Kidney epithelial cell (primary cell): ENCODE results near the gene MAD2L1BP. TPM values are rescaled to one million over a fixed set of nuclear protein-coding genes. Genes with fewer than 3 reads are reported as not detected.
A peak's percentile ranks its signal among the peaks of the same experiment; 100 is the strongest.
"Not testable (repeated sequence)": the region's sequence is repeated elsewhere in the genome, so short reads cannot be mapped to it uniquely, and the experiment has no call there.

Experiments
- DNase-seq: peaks from one replicate; pipeline ENCODE4 v3.0.0-alpha.2; 2010; ENCODE audit warnings: low read depth
- H3K27me3 ChIP-seq: 2 replicates; pipeline ENCODE4 v1.6.0; 2011; ENCODE audit warnings: low read length; ENCODE audit not compliant: control insufficient read depth, insufficient read depth
- H3K36me3 ChIP-seq: 2 replicates; pipeline ENCODE4 v1.5.1; 2011; ENCODE audit warnings: low read length; ENCODE audit not compliant: control insufficient read depth, insufficient read depth
- H3K4me3 ChIP-seq: 2 replicates; pipeline ENCODE4 v1.5.1; 2011; ENCODE audit warnings: low read depth, mild to moderate bottlenecking, control low read depth, low read length
- CTCF ChIP-seq: IDR thresholded peaks from 2 replicates; pipeline ENCODE4 v1.5.1; 2011; ENCODE audit warnings: mild to moderate bottlenecking, moderate library complexity, low read length, control low read depth, inconsistent platforms; ENCODE audit not compliant: insufficient read depth, poor library complexity, severe bottlenecking
- total RNA-seq: library from RNA; depleted of rRNA; stranded (reverse); fragments of >200 nt; gene quantifications from 2 replicates; pipeline ENCODE4 v1.2.3, GENCODE V29; 2015

Gene MAD2L1BP
- total RNA-seq, 1 donor from 2014 or later: 39.4 TPM

DNA sequence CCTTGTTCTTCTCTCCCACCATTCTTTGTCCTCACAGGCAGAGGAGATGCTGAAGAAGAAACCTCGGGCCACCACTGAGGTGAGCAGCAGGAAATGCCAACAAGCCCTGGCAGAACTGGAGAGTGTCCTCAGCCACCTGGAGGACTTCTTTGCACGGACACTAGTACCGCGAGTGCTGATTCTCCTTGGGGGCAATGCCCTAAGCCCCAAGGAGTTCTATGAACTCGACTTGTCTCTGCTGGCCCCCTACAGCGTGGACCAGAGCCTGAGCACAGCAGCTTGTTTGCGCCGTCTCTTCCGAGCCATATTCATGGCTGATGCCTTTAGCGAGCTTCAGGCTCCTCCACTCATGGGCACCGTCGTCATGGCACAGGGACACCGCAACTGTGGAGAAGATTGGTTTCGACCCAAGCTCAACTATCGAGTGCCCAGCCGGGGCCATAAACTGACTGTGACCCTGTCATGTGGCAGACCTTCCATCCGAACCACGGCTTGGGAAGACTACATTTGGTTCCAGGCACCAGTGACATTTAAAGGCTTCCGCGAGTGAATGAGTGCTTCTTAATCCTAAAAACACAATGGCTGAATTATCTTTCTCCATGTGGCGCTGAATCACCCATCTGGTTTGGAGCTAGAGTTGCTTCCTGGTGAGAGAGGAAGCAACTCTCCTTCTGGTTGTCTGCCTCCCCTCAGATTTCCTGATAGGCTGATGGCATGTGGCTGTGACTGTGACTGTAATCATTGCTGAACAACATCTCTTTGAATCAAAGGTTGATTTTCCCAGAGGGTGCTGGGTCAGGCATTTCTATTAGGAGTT is 4.6 kb downstream of the MAD2L1BP start:
- Histone ChIP-seq H3K4me3 (no peak overlapping the region), H3K36me3 (no peaks in the 10 kb centered on the region), H3K27me3 (no peaks in the 10 kb centered on the region)
- DNase-seq: no peak
- TF ChIP-seq CTCF: no peak

DNA sequence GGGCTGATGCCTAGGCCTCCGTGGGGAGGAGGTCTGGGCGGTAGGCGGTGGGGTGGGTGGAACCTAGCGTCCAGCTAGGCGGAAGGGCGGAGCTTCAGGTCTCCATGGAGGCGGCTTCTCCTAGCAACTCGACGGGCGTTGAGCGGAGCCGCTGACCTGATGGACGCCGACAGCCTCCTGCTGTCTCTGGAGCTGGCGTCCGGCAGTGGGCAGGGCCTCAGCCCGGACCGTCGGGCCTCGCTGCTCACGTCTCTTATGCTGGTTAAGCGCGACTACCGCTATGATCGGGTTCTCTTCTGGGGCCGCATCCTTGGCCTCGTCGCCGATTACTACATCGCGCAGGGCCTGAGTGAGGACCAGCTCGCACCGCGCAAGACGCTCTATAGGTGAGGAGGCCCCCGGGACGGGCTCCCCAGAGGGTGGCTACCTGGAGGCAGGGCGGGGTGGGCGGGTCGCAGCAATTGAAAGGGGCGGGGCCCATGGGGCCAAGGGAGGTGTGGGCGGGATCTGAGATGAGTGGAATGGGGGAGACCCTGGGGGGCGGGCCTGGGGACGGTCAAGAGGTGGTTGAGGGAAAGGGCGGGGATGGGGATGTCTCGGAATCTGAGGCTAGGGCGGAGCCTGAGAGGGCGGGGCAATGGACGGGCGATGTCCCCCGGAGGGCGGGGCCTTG is 9.4 kb downstream of the MAD2L1BP start, which contains the start of gene RSPH9:
RSPH9 (plus strand) TSS at position 97 of the 673 bp plus-strand sequence; CDS start at position 160, 63 bp downstream.
- Histone ChIP-seq H3K27me3 (no peaks in the 10 kb centered on the region), H3K36me3 (no peaks in the 10 kb centered on the region), H3K4me3 (peak within 1 kb of the TSS; percentile 48)
- DNase-seq: no peak
- TF ChIP-seq CTCF: no peak

- no peak for TF ChIP-seq CTCF
Measured at GRCh38 chr6:43645613-43645964, 9.9 kb downstream of the MAD2L1BP start.

DNA sequence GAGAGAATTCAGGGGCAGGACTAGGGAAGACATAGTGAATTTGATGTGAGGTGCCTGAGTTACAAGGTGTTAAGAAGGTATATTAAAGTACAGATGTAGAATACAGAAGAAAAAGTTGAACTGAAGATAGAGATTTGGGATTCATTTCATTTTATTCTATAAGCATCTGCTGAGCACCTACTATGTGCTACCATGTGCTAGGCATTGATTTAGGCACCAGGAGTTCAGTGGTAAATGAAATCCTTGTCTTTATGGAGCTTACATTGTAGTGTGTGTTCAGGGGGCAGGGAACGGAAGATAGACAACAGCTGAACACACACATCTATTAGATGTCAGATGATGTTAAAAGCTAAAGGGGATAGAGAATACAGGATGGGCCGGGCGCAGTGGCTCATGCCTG is 12.0 kb downstream of the MAD2L1BP start:
- no peaks in the 10 kb centered on the region for H3K36me3 ChIP-seq
- no peak for TF ChIP-seq CTCF

More at GRCh38 chr6:43645613-43645964, 9.9 kb downstream of the MAD2L1BP start:
- Histone ChIP-seq H3K27me3 (no peaks in the 10 kb centered on the region), H3K4me3 (peak overlapping the region; percentile 48), H3K36me3 (no peaks in the 10 kb centered on the region)
- no peak for DNase-seq

DNA sequence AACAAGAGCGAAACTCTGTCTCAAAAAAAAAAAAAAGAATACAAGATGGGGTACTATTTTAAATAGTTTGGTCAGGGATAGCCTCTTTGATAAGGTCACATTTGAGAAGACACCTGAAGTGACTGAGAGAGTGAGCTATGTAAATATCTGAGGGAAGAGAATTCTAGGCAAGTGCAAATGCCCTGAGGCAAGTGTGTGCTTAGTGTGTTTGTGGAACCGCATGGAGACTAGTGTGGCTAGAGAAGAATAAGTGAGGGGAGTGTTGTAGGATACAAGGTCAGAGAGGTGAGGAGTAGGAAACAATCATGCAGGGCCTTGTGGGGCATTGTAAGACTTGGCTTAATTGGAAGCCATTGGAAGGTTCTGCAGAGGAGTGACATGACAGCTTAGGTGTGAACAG is 12.6 kb downstream of the MAD2L1BP start:
- DNase-seq: no peak
- no peaks in the 10 kb centered on the region for H3K36me3 ChIP-seq

More for the DNA sequence above, 12.0 kb downstream of the MAD2L1BP start:
- Histone ChIP-seq H3K4me3 (no peak overlapping the region), H3K27me3 (no peaks in the 10 kb centered on the region)
- DNase-seq: no peak

GRCh38 chr6:43652822-43653221 is 17.2 kb downstream of the MAD2L1BP start:
- not testable (repeated sequence) for H3K36me3 ChIP-seq, H3K4me3 ChIP-seq

More for the DNA sequence above, 12.6 kb downstream of the MAD2L1BP start:
- no peak for TF ChIP-seq CTCF
- Histone ChIP-seq H3K27me3 (no peaks in the 10 kb centered on the region), H3K4me3 (no peak overlapping the region)

More at GRCh38 chr6:43652822-43653221, 17.2 kb downstream of the MAD2L1BP start:
- H3K27me3 ChIP-seq, DNase-seq: not testable (repeated sequence)
